Aorta (tissue), 5 donors: ENCODE measurements around the gene LMO7. TPM values are rescaled to one million over a fixed set of nuclear protein-coding genes. Genes with fewer than 3 reads are reported as not detected.
A peak's percentile ranks its signal among the peaks of the same experiment; 100 is the strongest.
"Not testable (repeated sequence)": the region's sequence is repeated elsewhere in the genome, so short reads cannot be mapped to it uniquely, and the experiment has no call there.

Experiments used
- ATAC-seq: fragments of 200-7000 bp; cut with Tn5 transposase; one replicate; pipeline ENCODE4 v1.9.1; 2022; ENCODE audit warnings: moderate library complexity; ENCODE audit not compliant: low FRiP score
- DNase-seq, 2 donors: peaks; one replicate each; pipeline ENCODE4 v3.0.0-alpha.2; 2020
- H3K27ac ChIP-seq, 2 donors: one replicate each; pipeline ENCODE4 v1.5.1; 2013; ENCODE audit warnings: low read length in 2 of 2, mild to moderate bottlenecking in 2 of 2, moderate library complexity in 2 of 2, control low read depth in 1 of 2, inconsistent platforms in 1 of 2, low read depth in 1 of 2
- H3K27me3 ChIP-seq, 2 donors: one replicate each; pipeline ENCODE4 v1.6.1; 2013; ENCODE audit warnings: control low read depth in 1 of 2, low read length in 1 of 2, mild to moderate bottlenecking in 1 of 2, moderate library complexity in 1 of 2; ENCODE audit not compliant: insufficient read depth in 2 of 2, control insufficient read depth in 1 of 2
- H3K36me3 ChIP-seq, 2 donors: one replicate each; pipeline ENCODE4 v1.6.1; 2013; ENCODE audit warnings: control low read depth in 1 of 2, low read length in 1 of 2, mild to moderate bottlenecking in 1 of 2; ENCODE audit not compliant: insufficient read depth in 2 of 2, control insufficient read depth in 1 of 2
- H3K4me1 ChIP-seq, 2 donors: one replicate each; pipeline ENCODE4 v1.6.1; 2013; ENCODE audit warnings: low read length in 2 of 2, control low read depth in 1 of 2, mild to moderate bottlenecking in 1 of 2, moderate library complexity in 1 of 2; ENCODE audit not compliant: insufficient read depth in 2 of 2, control insufficient read depth in 1 of 2
- H3K4me3 ChIP-seq, 2 donors: one replicate each; pipeline ENCODE4 v1.5.1; 2013; ENCODE audit warnings: low read length in 2 of 2, control low read depth in 1 of 2, mild to moderate bottlenecking in 1 of 2
- H3K9me3 ChIP-seq: one replicate; pipeline ENCODE4 v1.6.1; 2013; ENCODE audit warnings: mild to moderate bottlenecking, low read length; ENCODE audit not compliant: control insufficient read depth
- WGBS, 2 donors: extraction: QIAGEN DNeasy Blood & Tissue Kit; methylation state at CpG; one replicate each; pipeline ENCODE4 v1.1.7; 2013; 5-methylcytosine and 5-hydroxymethylcytosine counted together
- intact Hi-C, 2 donors: fragments of 100-400 bp; cut with DNase I; formaldehyde crosslinking; loops; one replicate each; pipeline versions ENCODE4 v1.14.2 to v1.15.0; 2022
- polyA plus RNA-seq, 2 donors: library from polyadenylated mRNA; stranded (reverse); fragments of 200-250 nt; gene quantifications; one replicate each; pipeline ENCODE4 v1.2.3, GENCODE V29; 2013
- total RNA-seq, 2 donors: library from RNA; stranded (reverse); fragmentation: NEBNext Ultra II Directional; extraction: Animal tissue kit (Norgen Biotek cat#: 25700); gene quantifications; one replicate each; pipeline ENCODE4 v1.2.1, GENCODE V29; 2021
- donor health status: healthy with polysubstance abuse.
- donor health status: Bipolar disorder and iron deficiency.
- donor health status: DM: no; HTN: no; CAD: no.
- donor health status: DM: no; HTN: no; CAD: no.
- donor health status: DM: yes; HTN: yes; CAD: no.

The LMO7 gene
- total and polyA plus RNA-seq, 4 donors = 31.7 to 76.8 (median 55.9) TPM

GRCh38 chr13:75733113-75733512 lies 97.0 kb downstream of the LMO7 start:
- H3K27ac ChIP-seq, H3K36me3 ChIP-seq, ATAC-seq, H3K27me3 ChIP-seq, H3K4me1 ChIP-seq, H3K4me3 ChIP-seq, H3K9me3 ChIP-seq, DNase-seq, intact Hi-C loops: not testable (repeated sequence)
- WGBS, 2 donors = 90 to 100% methylated on average over 4 to 11 of the region's 11 CpGs

GRCh38 chr13:75736173-75736572 lies 100.0 kb downstream of the LMO7 start:
- 32 to 40% methylated on average over 3 of the region's 3 CpGs for WGBS, 2 donors
- no peak for DNase-seq
- H3K27me3 ChIP-seq = no peaks in the 10 kb centered on the region
- H3K4me1 ChIP-seq = no peaks in the 10 kb centered on the region
- H3K27ac ChIP-seq = no peak overlapping the region
- H3K9me3 ChIP-seq = no peaks in the 10 kb centered on the region
- H3K4me3 ChIP-seq = no peak overlapping the region
- intact Hi-C loops = no loop called here
- no peak for ATAC-seq
- H3K36me3 ChIP-seq = no peaks in the 10 kb centered on the region

GRCh38 chr13:75738841-75739240 lies 102.7 kb downstream of the LMO7 start:
- no peaks in the 10 kb centered on the region for H3K36me3 ChIP-seq
- 42 to 43% methylated on average over 1 of the region's 1 CpG for WGBS, 2 donors
- intact Hi-C loops = no loop called here
- H3K27me3 ChIP-seq = no peaks in the 10 kb centered on the region
- no peaks in the 10 kb centered on the region for H3K4me1 ChIP-seq
- no peaks in the 10 kb centered on the region for H3K9me3 ChIP-seq
- H3K27ac ChIP-seq = no peak overlapping the region
- DNase-seq = no peak
- no peak overlapping the region for H3K4me3 ChIP-seq
- no peak for ATAC-seq

GRCh38 chr13:75739244-75739868 lies 103.2 kb downstream of the LMO7 start:
- H3K27me3 ChIP-seq = no peaks in the 10 kb centered on the region
- intact Hi-C loops = no loop called here
- ATAC-seq (no peak), DNase-seq (no peak)
- no peak overlapping the region for H3K27ac ChIP-seq
- H3K4me1 ChIP-seq = no peaks in the 10 kb centered on the region
- H3K36me3 ChIP-seq = no peaks in the 10 kb centered on the region
- 80 to 83% methylated on average over 2 of the region's 2 CpGs for whole genome bisulfite sequencing, 2 donors
- H3K4me3 ChIP-seq = no peak overlapping the region
- H3K9me3 ChIP-seq = no peaks in the 10 kb centered on the region

GRCh38 chr13:75740031-75740430 lies 103.9 kb downstream of the LMO7 start:
- no peaks in the 10 kb centered on the region for H3K27me3 ChIP-seq
- H3K9me3 ChIP-seq = no peaks in the 10 kb centered on the region
- no peaks in the 10 kb centered on the region for H3K4me1 ChIP-seq
- no peaks in the 10 kb centered on the region for H3K36me3 ChIP-seq
- intact Hi-C loops = no loop called here
- no peak overlapping the region for H3K27ac ChIP-seq
- DNase-seq (no peak), ATAC-seq (no peak)
- H3K4me3 ChIP-seq = no peak overlapping the region
- WGBS, 2 donors = 84% methylated on average over 4 of the region's 4 CpGs

GRCh38 chr13:75743072-75743471 lies 106.9 kb downstream of the LMO7 start:
- ATAC-seq, H3K27ac ChIP-seq, H3K9me3 ChIP-seq, H3K27me3 ChIP-seq, H3K4me1 ChIP-seq, intact Hi-C loops, DNase-seq, H3K36me3 ChIP-seq, H3K4me3 ChIP-seq: not testable (repeated sequence)
- WGBS, 2 donors = 99 to 100% methylated on average over 1 of the region's 1 CpG

- H3K27ac ChIP-seq = no peak overlapping the region
- no peak overlapping the region for H3K4me3 ChIP-seq
- peaks cover 0 to 2% of the 10 kb centered on the region in 2 donors for H3K4me1 ChIP-seq
- H3K9me3 ChIP-seq = no peaks in the 10 kb centered on the region
- no peaks in the 10 kb centered on the region for H3K27me3 ChIP-seq
- intact Hi-C loops = no loop called here
- WGBS, 2 donors = 0 to 7% methylated on average over 2 of the region's 2 CpGs
- no peak for DNase-seq
- no peak for ATAC-seq
- no peaks in the 10 kb centered on the region for H3K36me3 ChIP-seq
Observed at GRCh38 chr13:75744127-75744526, 108.0 kb downstream of the LMO7 start.

GRCh38 chr13:75745387-75745786 lies 109.3 kb downstream of the LMO7 start:
- intact Hi-C loops = loop anchor here (5.0 kb wide), 1 partner anchor 43 kb away; no protein-coding TSS in a partner anchor
- no peaks in the 10 kb centered on the region for H3K36me3 ChIP-seq
- H3K27me3 ChIP-seq = no peaks in the 10 kb centered on the region
- 77 to 85% methylated on average over 2 of the region's 2 CpGs for WGBS, 2 donors
- H3K4me1 ChIP-seq = peaks cover 0 to 2% of the 10 kb centered on the region in 2 donors
- no peak for DNase-seq
- no peak for ATAC-seq
- H3K9me3 ChIP-seq = no peaks in the 10 kb centered on the region
- H3K4me3 ChIP-seq = no peak overlapping the region
- H3K27ac ChIP-seq = peak overlapping the region in 1 of 2 donors; percentile 67

- no peak overlapping the region for H3K27ac ChIP-seq
- intact Hi-C loops = loop anchor here (5.0 kb wide), 1 partner anchor 47 kb away; no protein-coding TSS in a partner anchor
- no peak overlapping the region for H3K4me3 ChIP-seq
- ATAC-seq (no peak), DNase-seq (no peak)
- no peaks in the 10 kb centered on the region for H3K9me3 ChIP-seq
- H3K4me1 ChIP-seq = peaks cover 0 to 2% of the 10 kb centered on the region in 2 donors
- no peaks in the 10 kb centered on the region for H3K36me3 ChIP-seq
- 47 to 49% methylated on average over 3 of the region's 3 CpGs for WGBS, 2 donors
- H3K27me3 ChIP-seq = no peaks in the 10 kb centered on the region
Observed at GRCh38 chr13:75748874-75749273, 112.7 kb downstream of the LMO7 start.
